LNCaP clone FGC (cell line): Measurements from ENCODE around the gene CHAF1A.

ENCODE experiments used
- DNase-seq: peaks from one replicate; pipeline ENCODE4 v3.0.0-alpha.2; 2011; ENCODE audit warnings: low read depth
- H3K4me3 ChIP-seq: 2 replicates; pipeline ENCODE4 v1.5.1; 2011; ENCODE audit warnings: mild to moderate bottlenecking, low read depth, low read length, control low read depth
- CTCF ChIP-seq: IDR thresholded peaks from 2 replicates; pipeline ENCODE4 v1.5.1; 2012; ENCODE audit warnings: mild to moderate bottlenecking; ENCODE audit not compliant: control insufficient read depth, insufficient read depth; ENCODE audit errors: extremely low read depth

Gene CHAF1A

GRCh38 chr19:4402171-4403004, at the start of gene CHAF1A:
CHAF1A (plus strand) TSS chr19:4402640; CDS start chr19:4402763, 123 bp downstream.
- peak within 1 kb of the TSS; percentile 96 for H3K4me3 ChIP-seq
- no peak for TF ChIP-seq CTCF
- DNase-seq = peak; percentile 100

GRCh38 chr19:4352701-4353121, 49.7 kb upstream of the CHAF1A start:
- peak; percentile 80 for TF ChIP-seq CTCF
- DNase-seq = no peak
- no peak overlapping the region for H3K4me3 ChIP-seq

- DNase-seq = no peak
- H3K4me3 ChIP-seq = no peak overlapping the region
- no peak for TF ChIP-seq CTCF
Observed at GRCh38 chr19:4354282-4354681, 48.2 kb upstream of the CHAF1A start.

- TF ChIP-seq CTCF = no peak
- H3K4me3 ChIP-seq = no peak overlapping the region
- no peak for DNase-seq
Observed at GRCh38 chr19:4354897-4355296, 47.5 kb upstream of the CHAF1A start.

GRCh38 chr19:4357095-4357797, 45.2 kb upstream of the CHAF1A start:
- no peak overlapping the region for H3K4me3 ChIP-seq

GRCh38 chr19:4357921-4358326, 44.5 kb upstream of the CHAF1A start:
- DNase-seq = no peak
- H3K4me3 ChIP-seq = no peak overlapping the region
- TF ChIP-seq CTCF = no peak

More at GRCh38 chr19:4357095-4357797, 45.2 kb upstream of the CHAF1A start:
- DNase-seq = no peak
- TF ChIP-seq CTCF = no peak
